Natural killer cell (primary cell): ENCODE data around the gene LPAR2. TPM values are rescaled to one million over a fixed set of nuclear protein-coding genes. Genes with fewer than 3 reads are reported as not detected.
"Not testable (repeated sequence)": the region's sequence is repeated elsewhere in the genome, so short reads cannot be mapped to it uniquely, and the experiment has no call there.

Source experiments
- ATAC-seq, 3 donors: fragments of 150-1000 bp in 2 of 3; fragments of 200-7000 bp in 1 of 3; cut with Tn5 transposase; 1 replicate in 1 of 3; 2 replicates in 2 of 3; pipeline ENCODE4 v1.10.0; 2021; ENCODE audit warnings: mild to moderate bottlenecking in 2 of 3, moderate library complexity in 2 of 3
- DNase-seq, 2 donors: peaks; one replicate each; pipeline versions ENCODE4 v3.0.0 to v3.0.0-alpha.2; 2013 to 2021; ENCODE audit warnings: mixed read lengths in 1 of 2
- H3K27ac ChIP-seq: one replicate; pipeline ENCODE4 v1.5.1; 2013; ENCODE audit warnings: mild to moderate bottlenecking, low read length
- H3K27me3 ChIP-seq: one replicate; pipeline ENCODE4 v1.6.1; 2013; ENCODE audit warnings: low read length; ENCODE audit not compliant: control insufficient read depth, insufficient read depth
- H3K36me3 ChIP-seq: one replicate; pipeline ENCODE4 v1.6.1; 2013; ENCODE audit warnings: low read length; ENCODE audit not compliant: control insufficient read depth, insufficient read depth
- H3K4me1 ChIP-seq: one replicate; pipeline ENCODE4 v1.6.1; 2013; ENCODE audit warnings: low read length; ENCODE audit not compliant: control insufficient read depth, insufficient read depth
- H3K4me3 ChIP-seq: one replicate; pipeline ENCODE4 v1.5.1; 2013; ENCODE audit warnings: low read length
- H3K9me3 ChIP-seq: one replicate; pipeline ENCODE4 v1.6.1; 2013; ENCODE audit warnings: low read length; ENCODE audit not compliant: control insufficient read depth, insufficient read depth
- H3K27ac Mint-ChIP-seq, 2 donors: one replicate each; pipeline ENCODE4 v1.8.0; 2022; ENCODE audit warnings: mild to moderate bottlenecking in 2 of 2, mixed read lengths in 2 of 2, moderate library complexity in 1 of 2
- H3K27me3 Mint-ChIP-seq, 2 donors: one replicate each; pipeline ENCODE4 v1.8.0; 2022; ENCODE audit warnings: low read depth in 2 of 2, mixed read lengths in 2 of 2
- H3K36me3 Mint-ChIP-seq: one replicate; pipeline ENCODE4 v1.8.0; 2022; ENCODE audit warnings: mixed read lengths
- H3K4me1 Mint-ChIP-seq, 2 donors: one replicate each; pipeline ENCODE4 v1.8.0; 2022; ENCODE audit warnings: mixed read lengths in 2 of 2
- H3K4me3 Mint-ChIP-seq: one replicate; pipeline ENCODE4 v1.8.0; 2022; ENCODE audit warnings: mild to moderate bottlenecking, moderate library complexity, mixed read lengths
- H3K9me3 Mint-ChIP-seq, 2 donors: one replicate each; pipeline ENCODE4 v1.8.0; 2022; ENCODE audit warnings: mixed read lengths in 2 of 2
- WGBS: methylation state at CpG from one replicate; pipeline ENCODE4 v1.1.7; 2013; ENCODE audit warnings: missing lambda C conversion rate; ENCODE audit not compliant: insufficient coverage; 5-methylcytosine and 5-hydroxymethylcytosine counted together
- intact Hi-C: fragments of 100-400 bp; cut with micrococcal nuclease; formaldehyde crosslinking; loops from one replicate; pipeline ENCODE4 v1.14.2; 2022
- total RNA-seq, 4 donors: library from RNA; stranded (reverse); fragments of 120-200 nt in 1 of 4; gene quantifications; one replicate each; pipeline versions ENCODE4 v1.2.3 to v1.2.4, GENCODE V29; 2013 to 2022
- TF ChIP-seq, protein P1 (sequence below): fragments of 200-600 bp; IDR thresholded peaks from one replicate; pipeline ENCODE4 v1.8.0; 2022; ENCODE audit warnings: antibody characterized with exemption

The LPAR2 gene
- total RNA-seq, 3 donors from 2014 or later (not counting 1 experiment from before 2014, with no cell fraction given): 52.1 to 81.5 (median 56.4) TPM

DNA sequence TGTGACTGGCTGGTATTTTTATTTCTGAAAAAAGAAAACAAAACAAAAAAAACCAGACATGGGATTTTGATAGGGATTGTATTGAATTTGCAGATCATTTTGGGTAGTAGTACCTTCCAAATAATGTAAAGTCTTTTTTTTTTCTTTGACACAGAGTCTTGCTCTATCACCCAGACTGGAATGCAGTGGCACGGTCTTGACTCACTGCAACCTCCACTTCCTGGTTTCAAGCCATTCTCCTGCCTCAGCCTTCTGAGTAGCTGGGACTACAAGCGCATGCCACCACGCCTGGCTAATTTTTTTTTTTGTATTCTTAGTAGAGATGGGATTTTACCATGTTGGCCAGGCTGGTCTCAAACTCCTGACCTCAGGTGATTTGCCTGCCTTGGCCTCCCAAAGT lies 44.8 kb upstream of the LPAR2 start:
- Histone ChIP-seq H3K4me3 (no peak overlapping the region), H3K4me1 (peaks cover 36% of the 10 kb centered on the region), H3K27me3 (no peaks in the 10 kb centered on the region), H3K36me3 (peaks cover 46% of the 10 kb centered on the region), H3K27ac (no peak overlapping the region), H3K9me3 (peaks cover 33% of the 10 kb centered on the region)
- DNase-seq (no peak), ATAC-seq (no peak)
- no peaks in the 10 kb centered on the region for H3K27me3 Mint-ChIP-seq
- H3K4me3 Mint-ChIP-seq: peak overlapping the region; percentile 17
- 93% methylated on average over 3 of the region's 3 CpGs for WGBS
- intact Hi-C loops: no loop called here
- TF ChIP-seq, protein P1, sequence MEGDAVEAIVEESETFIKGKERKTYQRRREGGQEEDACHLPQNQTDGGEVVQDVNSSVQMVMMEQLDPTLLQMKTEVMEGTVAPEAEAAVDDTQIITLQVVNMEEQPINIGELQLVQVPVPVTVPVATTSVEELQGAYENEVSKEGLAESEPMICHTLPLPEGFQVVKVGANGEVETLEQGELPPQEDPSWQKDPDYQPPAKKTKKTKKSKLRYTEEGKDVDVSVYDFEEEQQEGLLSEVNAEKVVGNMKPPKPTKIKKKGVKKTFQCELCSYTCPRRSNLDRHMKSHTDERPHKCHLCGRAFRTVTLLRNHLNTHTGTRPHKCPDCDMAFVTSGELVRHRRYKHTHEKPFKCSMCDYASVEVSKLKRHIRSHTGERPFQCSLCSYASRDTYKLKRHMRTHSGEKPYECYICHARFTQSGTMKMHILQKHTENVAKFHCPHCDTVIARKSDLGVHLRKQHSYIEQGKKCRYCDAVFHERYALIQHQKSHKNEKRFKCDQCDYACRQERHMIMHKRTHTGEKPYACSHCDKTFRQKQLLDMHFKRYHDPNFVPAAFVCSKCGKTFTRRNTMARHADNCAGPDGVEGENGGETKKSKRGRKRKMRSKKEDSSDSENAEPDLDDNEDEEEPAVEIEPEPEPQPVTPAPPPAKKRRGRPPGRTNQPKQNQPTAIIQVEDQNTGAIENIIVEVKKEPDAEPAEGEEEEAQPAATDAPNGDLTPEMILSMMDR: no peak
- H3K27ac Mint-ChIP-seq: no peak overlapping the region
- H3K9me3 Mint-ChIP-seq: no peaks in the 10 kb centered on the region
- H3K36me3 Mint-ChIP-seq: peaks cover 30% of the 10 kb centered on the region
- peaks cover 34 to 46% of the 10 kb centered on the region in 2 donors for H3K4me1 Mint-ChIP-seq

DNA sequence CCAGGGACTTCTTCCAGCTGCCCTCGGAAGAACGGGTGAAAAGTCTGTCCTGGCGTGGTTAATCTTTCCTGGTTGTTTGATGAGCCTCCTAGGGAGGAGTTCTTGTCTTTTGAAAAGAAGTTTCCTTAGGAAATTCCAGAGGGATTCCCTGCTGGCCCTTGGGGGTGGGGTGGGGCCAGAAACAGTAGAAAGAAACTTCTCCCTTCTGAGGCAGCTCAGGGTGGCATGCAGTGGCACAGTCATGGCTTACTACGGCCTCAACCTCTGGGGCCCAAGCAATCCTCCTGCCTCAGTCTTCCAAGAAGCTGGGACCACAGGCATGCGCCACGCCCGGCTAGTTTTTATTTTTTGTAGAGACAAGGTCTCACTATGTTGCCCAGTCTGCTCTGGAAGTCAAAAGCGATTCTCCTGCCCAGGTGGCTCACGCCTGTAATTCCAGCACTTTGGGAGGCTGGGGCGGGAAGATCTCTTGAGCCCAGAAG lies 42.1 kb upstream of the LPAR2 start:
- no peak for DNase-seq
- Histone ChIP-seq H3K4me3 (peak overlapping the region; percentile 97), H3K27ac (no peak overlapping the region), H3K36me3 (peaks cover 22% of the 10 kb centered on the region), H3K4me1 (peaks cover 55% of the 10 kb centered on the region), H3K27me3 (no peaks in the 10 kb centered on the region), H3K9me3 (peaks cover 29% of the 10 kb centered on the region)
- peak overlapping the region; percentile 97 for H3K4me3 Mint-ChIP-seq
- intact Hi-C loops: no loop called here
- H3K27me3 Mint-ChIP-seq: no peaks in the 10 kb centered on the region
- peaks cover 7% of the 10 kb centered on the region for H3K36me3 Mint-ChIP-seq
- no peak for ATAC-seq
- H3K9me3 Mint-ChIP-seq: no peaks in the 10 kb centered on the region
- H3K4me1 Mint-ChIP-seq: peaks cover 21 to 25% of the 10 kb centered on the region in 2 donors
- 91% methylated on average over 9 of the region's 10 CpGs for WGBS
- H3K27ac Mint-ChIP-seq: peak overlapping the region; percentile 95 to 97
- TF ChIP-seq, protein P1: no peak

DNA sequence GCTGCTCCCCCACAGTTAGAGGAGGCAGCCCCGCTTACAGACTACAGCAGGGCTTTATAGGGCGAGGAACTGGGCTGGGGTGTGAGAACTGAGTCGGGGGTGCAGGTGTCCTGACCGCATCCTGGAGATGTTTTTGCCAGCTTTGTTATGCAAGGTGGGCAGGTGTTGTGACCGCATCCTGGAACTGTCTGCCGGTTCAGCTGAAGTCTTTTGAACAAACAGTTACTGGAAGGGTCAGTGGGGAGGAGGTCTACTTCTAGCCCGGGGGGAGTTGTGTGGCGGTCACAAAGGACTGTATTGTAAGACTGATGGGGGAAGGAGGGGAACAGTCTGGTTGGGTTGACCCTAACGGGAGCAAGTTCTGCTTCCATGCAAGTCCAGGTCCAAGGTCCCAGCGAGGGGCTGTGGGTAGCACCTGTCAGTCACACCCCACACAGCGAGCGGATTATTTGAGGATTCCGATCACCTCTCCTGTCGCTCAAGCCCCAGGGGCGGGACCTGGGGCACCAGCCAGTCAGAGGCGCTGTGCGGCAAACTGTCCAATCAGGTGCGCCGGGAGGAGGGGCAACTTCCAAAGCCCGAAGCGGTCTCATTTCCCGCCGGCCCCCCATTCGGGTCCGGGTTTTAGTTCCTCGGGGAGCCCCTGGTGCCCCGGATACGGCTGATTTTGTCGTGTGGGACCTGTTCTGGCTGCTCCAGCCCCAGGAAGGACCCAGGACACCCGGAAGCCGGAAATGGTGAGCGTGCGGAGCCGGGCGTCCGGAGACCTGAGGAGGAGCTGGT lies 40.4 kb upstream of the LPAR2 start, which contains the start of gene ZNF101:
Gene ZNF101 (plus strand): TSS at position 610 of the 783 bp plus-strand sequence. CDS start 125 bp downstream, at position 735.
- WGBS: under 1% methylated on average over 36 of the region's 36 CpGs
- peak; percentile 66 to 81 (median 69) for ATAC-seq
- Histone ChIP-seq H3K27me3 (no peaks in the 10 kb centered on the region), H3K9me3 (peaks cover 22% of the 10 kb centered on the region), H3K36me3 (peaks cover 13% of the 10 kb centered on the region), H3K27ac (peak within 1 kb of the TSS; percentile 95), H3K4me3 (peak within 1 kb of the TSS; percentile 97), H3K4me1 (peaks cover 63% of the 10 kb centered on the region)
- H3K9me3 Mint-ChIP-seq: no peaks in the 10 kb centered on the region
- peak within 1 kb of the TSS; percentile 97 for H3K4me3 Mint-ChIP-seq
- H3K36me3 Mint-ChIP-seq: no peaks in the 10 kb centered on the region
- H3K27me3 Mint-ChIP-seq: no peaks in the 10 kb centered on the region
- intact Hi-C loops: loop anchor here (1.0 to 2.0 kb wide), 3 partner anchors 64 to 197 kb away; partner anchors contain the start of genes ZNF14, ZNF253 and ZNF506
- DNase-seq: peak; percentile 91 to 97
- H3K4me1 Mint-ChIP-seq: peaks cover 20 to 30% of the 10 kb centered on the region in 2 donors
- TF ChIP-seq, protein P1: no peak
- H3K27ac Mint-ChIP-seq: peak within 1 kb of the TSS; percentile 95 to 97

DNA sequence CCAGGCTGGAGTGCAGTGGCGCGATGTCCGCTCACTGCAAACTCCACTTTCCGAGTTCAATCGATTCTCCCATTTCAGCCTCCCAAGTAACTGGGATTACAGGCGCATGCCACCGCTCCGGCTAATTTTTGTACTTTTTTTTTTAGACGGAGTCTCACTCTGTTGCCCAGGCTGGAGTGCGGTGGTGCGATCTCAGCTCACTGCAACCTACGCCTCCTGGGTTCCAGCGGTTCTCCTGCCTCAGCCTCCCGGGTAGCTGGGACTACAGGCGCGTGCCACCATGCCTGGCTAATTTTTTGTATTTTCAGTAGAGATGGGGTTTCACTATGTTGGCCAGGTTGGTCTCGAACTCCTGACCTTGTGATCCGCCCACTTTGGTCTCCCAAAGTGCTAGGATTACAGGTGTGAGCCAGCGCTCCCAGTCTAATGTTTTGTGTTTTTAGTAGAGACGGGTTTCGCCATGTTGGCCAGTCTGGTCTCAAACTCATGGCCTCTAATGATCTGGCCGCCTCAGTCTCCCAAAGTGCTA lies 37.5 kb upstream of the LPAR2 start:
- H3K27me3 ChIP-seq, DNase-seq, H3K36me3 Mint-ChIP-seq, H3K27me3 Mint-ChIP-seq, ATAC-seq, intact Hi-C loops, H3K36me3 ChIP-seq, H3K4me3 ChIP-seq, H3K9me3 Mint-ChIP-seq, H3K27ac Mint-ChIP-seq, H3K27ac ChIP-seq: not testable (repeated sequence)
- peaks cover 43 to 48% of the 10 kb centered on the region in 2 donors for H3K4me1 Mint-ChIP-seq
- WGBS: over 99% methylated on average over 22 of the region's 22 CpGs
- Histone ChIP-seq H3K9me3 (peaks cover 12% of the 10 kb centered on the region), H3K4me1 (peaks cover 72% of the 10 kb centered on the region)
- H3K4me3 Mint-ChIP-seq: peak overlapping the region; percentile 35
